Forelimb muscle (tissue), 1 donor: ENCODE data around the gene GLP2R. TPM values are rescaled to one million over a fixed set of nuclear protein-coding genes. Genes with fewer than 3 reads are reported as not detected.
A peak's percentile ranks its signal among the peaks of the same experiment; 100 is the strongest.

Experiments used
- DNase-seq: peaks from one replicate; pipeline ENCODE4 v3.0.0-alpha.2; 2013; ENCODE audit warnings: low read depth
- polyA plus RNA-seq: library from polyadenylated mRNA; unstranded; fragments of 120-200 nt; gene quantifications from one replicate; pipeline ENCODE4 v1.2.1, GENCODE V29; 2013; ENCODE audit not compliant: insufficient read length

Gene GLP2R
- polyA plus RNA-seq, 1 donor, result not detected

DNA sequence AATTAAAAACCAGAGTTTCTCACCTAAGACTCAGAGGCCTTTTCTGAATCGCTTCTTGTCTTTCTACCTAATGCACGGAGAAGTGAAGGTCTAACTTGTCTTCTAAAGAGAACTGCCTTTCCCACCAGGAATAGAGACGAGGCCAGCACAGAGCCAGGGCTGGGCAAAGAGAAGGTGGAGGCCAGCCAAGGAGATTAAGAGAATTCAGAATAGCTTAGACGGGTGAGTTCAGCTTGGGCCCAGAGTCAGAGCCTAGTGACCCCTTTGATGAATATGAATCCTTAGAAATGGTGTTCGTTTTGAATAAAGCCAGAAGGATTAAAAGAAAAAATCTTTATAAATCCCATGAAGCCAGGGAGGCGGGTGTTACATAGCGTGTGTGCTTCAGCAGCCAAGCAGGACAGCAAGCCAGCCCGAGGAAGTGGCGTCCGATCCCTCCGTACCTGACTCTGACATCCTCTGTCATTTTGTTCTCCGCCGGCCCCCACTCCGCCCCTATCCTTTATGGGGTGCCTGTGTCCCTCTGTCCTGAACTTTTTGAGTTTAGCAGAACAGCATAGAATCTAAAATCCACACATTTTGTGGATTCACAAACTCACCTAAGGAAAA, 11.3 kb upstream of the GLP2R start:
- DNase-seq, result no peak

DNA sequence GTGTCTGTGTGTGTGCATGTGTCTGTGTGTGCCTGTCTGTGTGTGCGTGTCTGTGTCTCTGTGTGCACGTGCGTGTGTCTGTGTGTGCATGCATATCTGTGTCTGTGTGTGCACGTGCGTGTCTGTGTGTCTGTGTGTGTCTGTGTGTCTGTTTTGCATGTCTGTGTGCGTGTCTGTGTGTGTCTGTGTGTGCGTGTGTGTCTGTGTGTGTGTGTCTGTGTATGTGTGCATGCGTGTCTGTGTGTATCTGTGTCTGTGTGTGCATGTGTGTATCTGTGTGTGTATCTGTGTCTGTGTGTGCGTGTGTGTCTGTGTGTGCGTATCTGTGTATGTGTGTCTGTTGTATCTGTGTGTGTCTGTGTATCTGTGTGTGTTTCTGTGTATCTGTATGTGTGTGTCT, 9.3 kb upstream of the GLP2R start:
- DNase-seq, result no peak

DNA sequence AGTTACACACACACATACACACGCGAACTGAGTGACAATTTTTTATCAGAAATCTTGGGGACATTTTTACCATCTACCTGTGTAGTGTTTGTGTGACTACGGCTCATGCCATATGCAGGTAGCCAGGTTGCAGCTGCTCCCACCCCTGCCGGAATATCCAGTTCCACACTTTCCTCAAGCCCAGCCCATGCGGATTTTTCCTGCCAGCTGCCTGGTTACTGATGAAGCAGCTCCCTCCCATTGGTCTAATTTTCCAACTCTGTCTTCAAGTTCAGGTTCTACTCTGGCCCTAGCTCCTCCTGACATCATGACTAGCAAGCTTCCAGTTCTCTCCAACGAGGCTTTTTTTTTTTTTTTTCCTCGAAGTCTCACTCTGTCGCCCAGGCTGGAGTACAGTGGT, 8.6 kb upstream of the GLP2R start:
- DNase-seq, result no peak

DNA sequence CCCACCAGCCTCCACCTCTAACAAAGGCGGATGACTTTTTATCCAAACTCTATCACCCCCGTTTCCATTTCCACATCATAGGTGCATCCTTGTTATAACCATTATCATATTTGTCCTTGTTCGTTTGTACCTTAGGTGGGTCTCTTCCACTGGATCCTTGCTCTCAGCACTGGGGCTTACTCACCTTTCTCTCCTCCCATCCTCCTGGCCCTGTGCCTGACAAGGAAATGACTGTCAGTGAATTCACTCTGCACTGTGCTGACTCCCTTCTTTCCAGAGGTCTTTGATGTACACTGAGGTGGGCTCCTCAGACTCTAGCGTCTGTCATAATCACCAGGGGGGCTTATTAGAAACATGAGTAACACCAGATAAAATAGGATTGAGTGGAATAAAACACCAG, 7.0 kb upstream of the GLP2R start:
- DNase-seq, result no peak

DNA sequence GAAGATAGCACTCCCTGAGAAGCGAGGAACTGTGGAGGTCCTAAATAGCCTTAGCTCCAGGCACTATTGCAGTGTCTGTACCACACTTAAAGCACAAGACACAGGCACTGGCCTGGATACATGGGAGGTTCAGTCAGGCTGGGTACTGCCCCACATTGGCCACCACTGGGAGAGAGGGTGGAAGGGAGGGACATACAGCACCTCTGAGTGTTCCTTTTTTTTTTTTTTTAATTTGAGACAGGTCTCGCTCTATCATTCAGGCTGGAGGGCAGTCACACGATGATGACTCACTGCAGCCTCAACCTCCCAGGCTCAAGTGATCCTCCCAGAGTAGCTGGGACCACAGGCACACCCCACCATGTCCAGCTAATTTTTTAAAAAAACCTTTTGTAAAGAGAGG, 5.3 kb upstream of the GLP2R start:
- no peak for DNase-seq

DNA sequence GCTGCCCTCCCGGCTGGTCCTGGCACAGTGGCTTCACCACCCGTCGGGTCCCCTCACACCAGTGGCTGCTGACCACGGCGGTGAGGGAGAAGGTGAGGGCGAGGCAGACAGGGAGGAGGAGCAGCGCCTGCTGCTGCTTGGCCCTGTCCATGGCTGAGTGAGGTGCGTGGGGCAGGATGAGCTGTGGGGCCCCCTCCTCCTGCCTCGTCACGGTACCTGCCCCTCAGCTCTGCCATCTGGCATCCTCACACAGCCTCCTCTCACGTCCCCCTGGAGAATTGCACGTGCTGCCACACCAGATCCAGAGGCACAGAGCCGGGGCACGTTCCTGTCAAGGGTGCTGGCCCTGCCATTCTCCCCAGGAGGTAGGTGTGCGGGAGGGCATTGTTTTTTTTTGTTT, 3.8 kb upstream of the GLP2R start, which contains the start of gene GSG1L2:
GSG1L2 (minus strand) TSS at position 159 of the 400 bp plus-strand sequence; CDS start at position 151, 8 bp downstream.
- DNase-seq, result no peak

DNA sequence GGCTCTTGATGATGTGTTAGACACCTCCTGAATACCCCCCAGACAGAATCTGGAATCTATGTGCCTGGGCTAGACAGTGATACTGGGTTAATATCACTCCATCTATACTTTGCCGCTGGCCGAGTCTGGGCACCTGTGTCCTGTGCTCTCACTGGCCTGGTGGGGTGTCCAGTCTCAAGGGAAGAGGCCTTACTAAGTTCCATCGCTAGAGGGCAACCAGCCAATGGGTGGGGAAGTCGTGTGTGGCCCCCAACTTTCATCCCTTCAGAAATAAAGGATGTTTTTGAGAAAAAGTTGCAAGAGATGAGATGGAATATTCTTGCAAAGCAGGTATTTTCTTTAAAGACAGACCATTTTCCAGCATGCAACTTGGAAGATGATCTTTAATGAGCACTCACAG, 1.6 kb upstream of the GLP2R start:
- no peak for DNase-seq

DNA sequence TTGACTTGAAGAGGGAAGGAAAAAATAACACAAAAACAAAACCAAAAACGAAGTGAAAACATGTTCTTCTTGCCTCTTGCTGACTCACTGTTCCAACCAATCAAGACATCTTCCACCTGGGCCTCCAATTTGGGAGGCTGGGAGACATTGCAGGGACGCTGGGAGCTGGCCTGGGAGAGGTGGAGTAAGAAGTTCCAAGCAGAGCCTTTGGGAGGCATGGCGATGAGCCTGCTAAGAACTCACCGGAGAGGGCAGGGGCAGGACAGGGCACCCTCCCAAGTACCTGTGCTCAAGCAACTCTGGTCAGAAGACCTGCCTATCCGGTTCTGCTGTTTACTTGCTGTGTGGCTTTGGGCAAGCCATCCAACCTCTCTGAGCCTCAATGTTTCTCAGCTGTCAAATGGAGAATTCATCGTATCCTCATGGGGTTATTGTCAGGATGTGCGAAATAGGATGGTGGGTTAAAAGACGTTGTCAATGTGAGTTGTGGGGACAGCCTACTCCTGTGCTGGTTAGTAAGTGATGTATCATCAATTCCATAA, 856 bp upstream of the GLP2R start:
- no peak for DNase-seq

DNA sequence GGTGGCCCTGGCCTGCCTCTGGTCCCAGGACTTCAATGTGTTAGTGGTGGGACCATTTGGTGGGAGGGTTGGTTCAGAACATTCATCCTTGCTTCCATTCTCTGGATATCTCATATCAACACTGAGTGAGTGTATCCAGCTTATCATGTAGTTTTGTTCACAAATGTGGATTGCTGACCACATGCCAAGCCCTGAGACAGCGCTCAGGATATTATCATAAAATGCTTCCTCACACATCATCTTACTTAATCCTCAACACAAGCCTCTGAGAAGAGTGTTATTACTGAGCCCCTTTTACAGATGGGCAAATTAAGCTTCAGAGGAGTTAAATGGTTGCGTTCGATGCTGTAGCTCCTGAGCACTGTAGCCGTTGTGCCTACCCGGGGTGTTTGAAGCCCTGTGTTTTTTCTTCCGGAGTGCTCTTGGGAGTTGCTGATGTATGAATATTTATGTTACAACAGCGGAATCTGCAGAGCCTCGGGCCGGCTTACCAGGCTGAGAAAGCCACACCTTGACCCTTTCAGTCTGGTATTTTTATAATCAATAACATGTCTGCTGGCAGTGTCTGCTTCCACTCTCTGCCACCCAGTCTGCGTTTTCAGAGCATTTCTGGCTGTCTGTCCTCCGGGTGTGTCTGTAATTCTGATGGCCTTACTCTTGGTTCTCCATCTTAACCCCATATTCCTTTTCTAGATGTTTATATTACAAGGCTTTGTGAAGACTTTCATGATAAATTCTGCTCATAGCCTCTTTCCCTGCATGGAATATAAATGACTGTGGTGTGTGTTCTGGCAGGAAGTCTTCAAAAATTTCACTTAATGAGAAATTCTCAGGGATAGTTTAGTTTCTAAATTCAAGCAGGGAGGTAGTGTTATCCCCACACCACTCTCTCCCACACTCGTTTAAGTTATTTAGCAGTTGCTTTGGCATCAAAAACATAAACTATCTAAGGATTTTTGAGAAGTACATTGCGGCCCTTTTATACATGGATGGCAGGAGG, 2.9 kb downstream of the GLP2R start:
- no peak for DNase-seq

DNA sequence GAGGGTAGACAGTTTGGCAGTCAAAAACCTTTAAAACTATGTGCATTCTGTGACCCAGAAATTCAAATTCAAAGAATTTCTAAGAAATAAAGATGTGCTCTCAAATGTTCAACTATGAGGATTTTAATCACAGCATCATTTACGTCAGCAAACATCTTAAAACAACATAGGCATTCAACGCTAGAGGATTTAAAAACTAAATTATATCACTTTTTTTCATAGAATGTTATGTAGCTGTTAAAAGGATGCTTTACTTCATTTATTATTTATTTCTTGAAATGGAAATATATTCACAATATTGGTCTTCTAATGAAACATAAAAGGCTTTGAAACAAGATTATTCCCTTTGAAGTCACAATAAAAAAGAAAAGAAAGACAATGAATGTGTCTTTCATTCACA, 3.6 kb downstream of the GLP2R start:
- DNase-seq, result no peak

DNA sequence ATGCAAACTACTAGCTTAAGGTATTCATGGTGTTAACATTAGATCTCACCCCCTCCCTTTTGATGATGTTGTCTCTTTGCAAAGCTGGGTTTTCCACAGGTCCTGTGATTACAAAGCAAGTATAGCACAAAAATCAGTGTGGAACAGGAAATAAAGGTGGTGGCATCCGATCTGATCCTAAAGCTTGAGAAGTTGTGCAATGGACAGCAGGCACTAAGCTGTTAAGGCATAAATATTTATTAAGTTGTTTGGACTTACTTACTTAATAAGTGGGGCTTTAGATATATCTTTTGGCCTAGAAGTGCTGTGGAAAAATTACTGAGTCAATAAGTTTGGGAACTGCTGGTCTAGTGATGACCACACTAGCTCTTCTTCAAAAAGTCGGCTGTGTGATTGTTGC, 5.0 kb downstream of the GLP2R start:
- no peak for DNase-seq

DNA sequence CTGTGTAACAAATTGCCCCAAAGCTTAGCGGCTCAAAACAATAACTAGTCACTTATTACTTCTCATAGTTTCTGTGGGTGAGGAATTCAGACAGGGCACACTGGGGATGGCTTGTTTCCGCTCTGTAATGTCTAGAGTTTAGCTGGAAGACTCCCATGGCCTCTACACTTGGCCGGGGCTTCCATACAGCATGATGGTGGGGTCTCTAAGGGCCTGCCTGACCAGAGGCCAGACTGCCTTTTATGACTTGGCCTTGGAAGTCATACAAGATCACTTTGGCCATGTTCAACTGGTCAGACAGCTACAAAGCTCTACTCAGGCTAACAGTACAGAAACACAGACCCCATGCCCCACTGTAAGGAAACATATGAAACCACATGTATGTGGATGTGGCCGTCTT, 8.2 kb downstream of the GLP2R start:
- DNase-seq, result no peak

DNA sequence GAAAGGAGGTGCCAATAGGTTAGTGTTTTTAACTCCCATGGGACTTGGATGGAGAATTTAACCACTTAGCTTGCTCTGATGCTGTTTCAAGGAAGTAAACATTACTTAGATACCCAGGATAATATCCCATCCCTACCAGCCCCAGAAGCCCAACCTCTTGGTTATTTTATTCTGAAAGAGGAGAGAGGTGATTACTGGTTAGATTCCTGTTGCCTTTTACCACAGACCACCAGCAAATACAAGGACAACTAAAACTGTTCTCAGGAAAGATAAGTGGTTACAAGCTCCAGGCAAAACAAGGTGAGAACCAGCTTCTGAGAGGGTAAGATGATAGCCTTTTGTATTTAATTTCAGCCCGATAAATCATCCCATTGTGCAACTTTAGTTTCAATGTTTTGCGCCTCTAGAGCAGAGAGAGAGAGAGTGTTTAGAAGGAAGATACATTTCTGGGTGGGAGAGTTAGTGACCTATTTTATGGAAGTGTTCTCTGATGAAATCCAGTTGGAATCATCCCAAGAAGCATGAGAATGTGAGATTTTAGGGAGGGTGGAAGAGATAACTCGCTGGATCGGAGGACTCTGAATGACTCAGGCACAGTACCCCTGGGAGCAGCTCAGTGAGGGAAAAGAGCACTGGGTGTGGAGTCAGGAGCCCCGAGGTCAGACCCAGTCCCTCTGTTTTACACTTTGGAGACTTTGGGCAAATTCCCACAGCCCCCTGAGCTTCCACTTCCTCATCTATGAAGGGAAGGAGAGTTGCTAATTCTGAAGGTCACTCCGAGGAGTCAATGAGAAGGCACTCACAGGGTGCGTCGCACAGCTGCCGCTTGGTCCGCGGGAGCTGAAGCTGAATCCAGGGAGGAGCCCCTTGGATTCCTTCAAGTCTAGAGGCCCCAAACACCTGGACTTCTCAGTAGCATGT, 12.1 kb downstream of the GLP2R start:
- DNase-seq, result peak; percentile 14

DNA sequence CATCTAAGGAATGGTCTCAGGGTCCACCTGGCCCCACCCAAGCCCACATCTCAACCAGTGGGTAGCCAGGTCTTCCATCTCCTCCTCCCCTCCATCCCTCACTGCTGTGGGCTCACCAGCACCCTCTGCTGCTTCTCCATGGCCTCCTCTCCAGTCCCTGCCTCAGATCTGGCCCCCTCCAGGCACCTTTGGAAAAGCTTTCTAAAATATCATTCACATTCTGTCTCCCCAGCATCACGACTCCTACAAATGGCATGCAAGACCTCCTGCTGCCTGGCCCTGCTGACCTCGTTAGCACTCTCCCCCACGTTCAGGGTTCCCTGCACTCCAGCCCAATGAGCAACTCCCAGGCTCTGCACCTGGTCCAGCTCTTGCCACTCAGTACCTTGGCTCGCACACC, 13.7 kb downstream of the GLP2R start:
- no peak for DNase-seq

DNA sequence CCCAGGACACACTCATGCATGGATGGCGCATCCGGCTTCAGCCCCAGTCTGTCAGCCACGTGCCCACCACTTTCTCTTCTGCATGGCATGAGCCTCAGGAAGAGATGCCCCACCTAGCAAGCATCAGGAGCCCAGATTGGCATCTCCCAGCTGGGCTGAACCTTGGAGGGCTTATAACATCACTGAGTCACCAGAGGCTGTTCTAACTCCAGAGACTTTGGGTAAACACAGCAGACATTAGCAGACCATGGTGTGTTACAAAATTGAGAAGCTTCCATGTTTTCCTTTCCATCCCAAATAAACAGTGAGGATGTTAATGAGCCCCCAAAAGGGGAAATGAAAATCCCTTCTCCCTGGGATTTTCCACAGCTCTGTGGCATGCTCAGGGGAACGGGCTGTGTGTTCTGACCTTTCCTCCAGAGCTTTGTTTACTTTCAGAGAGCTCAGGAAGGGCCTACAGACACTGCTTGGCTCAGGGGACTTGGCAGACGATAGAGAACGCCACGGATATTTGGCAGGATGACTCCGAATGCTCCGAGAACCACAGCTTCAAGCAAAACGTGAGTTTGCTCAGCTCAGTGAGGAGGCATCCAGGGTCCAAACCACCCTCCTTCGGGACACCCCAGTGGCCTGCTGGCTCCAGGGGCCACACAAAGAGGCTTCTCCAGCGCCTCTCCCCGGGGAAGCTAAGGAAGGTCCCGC, 16.5 kb downstream of the GLP2R start:
- no peak for DNase-seq

DNA sequence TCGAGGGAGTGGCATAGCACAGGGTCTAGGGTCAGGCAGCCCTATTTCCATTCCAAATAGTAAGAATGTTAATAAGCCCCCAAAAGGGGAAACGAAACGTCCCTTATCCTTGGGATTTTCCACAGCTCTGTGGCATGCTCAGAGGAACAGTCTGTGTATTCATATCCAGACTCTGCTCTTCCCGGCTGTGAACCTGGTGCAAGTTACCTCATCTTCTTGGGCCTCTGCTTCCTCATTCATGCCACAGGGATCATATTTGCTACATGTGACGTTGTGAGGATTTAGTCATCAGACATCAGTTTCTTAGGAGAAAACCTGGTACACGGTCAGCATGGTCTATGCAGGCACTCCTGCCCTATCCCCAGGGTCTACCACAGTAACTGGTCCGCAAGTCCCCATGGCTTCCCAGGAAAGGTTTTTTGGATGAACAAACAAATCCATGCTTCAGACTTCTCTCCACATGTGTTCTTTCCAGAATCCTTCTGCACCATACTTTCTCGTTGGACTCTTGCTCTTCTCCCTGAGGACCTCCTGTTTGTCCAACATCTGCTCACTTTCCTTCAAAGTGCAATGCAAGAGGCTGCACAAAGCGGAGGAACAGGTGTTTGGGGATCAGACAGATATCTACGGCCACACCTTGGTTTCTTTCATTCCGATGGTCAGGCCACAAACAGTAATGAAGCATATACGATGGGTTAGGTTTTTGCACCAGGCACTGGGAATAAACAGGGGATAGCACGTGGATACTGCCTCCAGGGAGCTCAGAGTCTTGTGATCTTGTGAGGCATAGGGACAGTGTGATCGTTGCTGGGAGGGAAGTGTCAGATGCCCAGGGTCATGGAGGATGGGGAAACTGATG, 17.7 kb downstream of the GLP2R start:
- DNase-seq, result no peak

DNA sequence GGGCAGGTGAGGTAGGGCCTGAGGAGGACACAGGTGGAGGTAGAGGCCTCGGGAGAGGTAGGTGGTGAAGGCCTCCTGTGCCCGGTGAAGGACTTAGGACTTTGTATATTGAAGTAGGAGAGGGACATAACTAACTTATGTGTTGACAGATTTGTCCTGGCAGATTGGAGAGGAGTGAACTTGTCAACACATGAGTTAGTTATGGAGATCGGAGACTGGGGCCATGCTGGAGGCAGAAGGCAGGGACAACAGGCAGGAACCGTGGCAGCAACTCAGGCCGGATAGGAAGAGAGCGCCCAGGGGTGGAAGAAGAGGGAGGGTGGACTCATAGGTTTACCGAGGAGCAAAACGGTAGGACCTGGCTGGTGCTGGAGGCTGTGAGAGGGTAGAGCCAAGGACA, 18.4 kb downstream of the GLP2R start:
- DNase-seq, result no peak

DNA sequence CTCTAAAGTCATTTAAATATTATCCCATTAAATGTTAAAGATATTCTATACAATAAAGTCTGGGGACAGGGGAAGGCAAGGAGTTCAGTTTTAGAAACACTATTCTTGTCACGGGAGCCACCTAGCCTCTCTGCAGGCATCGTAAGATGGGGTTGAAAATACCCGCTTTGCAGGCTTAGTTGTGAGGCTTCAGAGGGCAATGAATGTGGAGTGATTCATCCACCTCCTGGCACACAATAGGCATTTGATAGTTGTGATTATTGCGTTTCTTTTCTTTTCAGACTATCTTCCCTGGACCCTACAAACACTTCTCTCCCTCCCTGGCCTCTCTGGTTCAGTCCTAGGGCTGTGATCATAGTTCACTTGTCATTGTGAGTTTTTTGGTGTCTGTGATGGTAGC, 19.6 kb downstream of the GLP2R start:
- DNase-seq, result no peak

DNA sequence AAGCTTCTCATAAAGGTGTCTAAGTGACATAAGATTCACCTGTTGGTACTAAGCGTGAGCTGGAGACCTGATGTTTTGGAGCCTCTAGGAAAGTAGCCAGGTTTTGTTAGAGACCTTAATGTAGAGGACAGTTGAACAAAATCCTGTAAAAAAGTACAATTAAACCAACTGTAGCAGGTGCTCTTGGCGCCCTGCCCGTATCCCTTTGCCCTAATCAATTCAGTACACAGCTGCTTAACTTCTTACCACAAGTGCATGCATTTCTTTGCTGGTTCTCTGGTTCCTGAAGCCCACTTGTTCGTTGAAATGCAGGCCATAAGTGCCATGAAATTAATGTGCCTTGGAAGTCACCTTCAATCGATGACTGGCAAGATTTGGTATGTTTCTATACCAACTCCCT, 24.4 kb downstream of the GLP2R start:
- no peak for DNase-seq

DNA sequence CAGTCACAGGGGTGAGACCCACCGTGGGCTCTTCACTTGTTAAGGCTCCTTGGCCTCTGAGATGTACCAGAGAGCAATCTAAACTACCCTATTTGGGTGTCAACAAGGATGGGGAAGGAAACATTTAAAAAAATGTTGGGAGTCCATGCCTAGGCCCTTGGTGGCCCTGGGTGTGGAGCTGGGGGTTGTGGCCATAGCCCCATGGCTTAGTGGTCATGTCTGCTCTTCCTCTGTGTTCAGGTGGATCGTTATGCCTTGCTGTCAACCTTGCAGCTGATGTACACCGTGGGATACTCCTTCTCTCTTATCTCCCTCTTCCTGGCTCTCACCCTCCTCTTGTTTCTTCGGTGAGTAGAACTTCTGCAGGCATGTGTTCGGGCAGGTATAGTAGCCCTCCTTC, 28.5 kb downstream of the GLP2R start:
- no peak for DNase-seq
